DMS 273 (cell line): ENCODE results near the gene RNF166.

Source experiments
- DNase-seq: peaks from one replicate; lab custom pipeline; 2025; ENCODE audit not compliant: unreplicated experiment; lab: John Stamatoyannopoulos, UW

RNF166 gene

GRCh38 chr16:88711750-88712340, 5.6 kb upstream of the RNF166 start:
- no peak for DNase-seq

GRCh38 chr16:88710556-88710955, 4.3 kb upstream of the RNF166 start:
- DNase-seq: no peak

GRCh38 chr16:88706965-88707826, 988 bp upstream of the RNF166 start:
- DNase-seq: peak; percentile 59

- peak; percentile 49 for DNase-seq
These were observed 393 bp downstream of the RNF166 start for GRCh38 chr16:88705801-88706228.

DNA sequence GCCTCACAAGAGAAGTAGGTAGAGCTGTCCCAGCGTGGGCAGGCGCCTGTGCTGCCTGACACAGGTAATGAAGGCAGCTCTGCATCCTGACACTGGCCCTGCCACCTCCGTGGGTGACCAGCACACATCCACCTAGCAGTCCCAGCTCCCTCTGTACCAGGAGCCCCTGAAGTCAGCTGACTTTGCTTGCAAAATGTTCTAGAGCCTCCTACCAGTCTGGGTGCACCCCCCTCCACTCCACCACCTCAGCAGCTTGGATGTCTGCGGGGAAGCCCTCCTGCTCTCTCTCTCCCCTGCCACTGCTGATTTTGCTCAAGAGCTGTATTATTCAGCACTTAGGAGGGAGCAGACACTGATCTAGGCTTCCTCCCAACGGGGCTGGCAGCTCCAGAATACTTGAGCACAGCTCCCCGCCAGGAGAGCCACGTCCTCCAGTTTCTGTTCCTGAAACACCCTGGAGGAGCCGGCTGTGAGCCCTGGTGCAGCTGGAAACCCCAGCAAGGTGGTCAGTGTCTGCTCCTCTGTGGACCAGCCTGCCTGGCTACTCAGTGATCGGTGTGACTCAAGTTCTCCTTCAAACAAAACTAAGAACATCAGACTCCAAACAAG, 1.0 kb downstream of the RNF166 start:
- peak; percentile 49 for DNase-seq

DNA sequence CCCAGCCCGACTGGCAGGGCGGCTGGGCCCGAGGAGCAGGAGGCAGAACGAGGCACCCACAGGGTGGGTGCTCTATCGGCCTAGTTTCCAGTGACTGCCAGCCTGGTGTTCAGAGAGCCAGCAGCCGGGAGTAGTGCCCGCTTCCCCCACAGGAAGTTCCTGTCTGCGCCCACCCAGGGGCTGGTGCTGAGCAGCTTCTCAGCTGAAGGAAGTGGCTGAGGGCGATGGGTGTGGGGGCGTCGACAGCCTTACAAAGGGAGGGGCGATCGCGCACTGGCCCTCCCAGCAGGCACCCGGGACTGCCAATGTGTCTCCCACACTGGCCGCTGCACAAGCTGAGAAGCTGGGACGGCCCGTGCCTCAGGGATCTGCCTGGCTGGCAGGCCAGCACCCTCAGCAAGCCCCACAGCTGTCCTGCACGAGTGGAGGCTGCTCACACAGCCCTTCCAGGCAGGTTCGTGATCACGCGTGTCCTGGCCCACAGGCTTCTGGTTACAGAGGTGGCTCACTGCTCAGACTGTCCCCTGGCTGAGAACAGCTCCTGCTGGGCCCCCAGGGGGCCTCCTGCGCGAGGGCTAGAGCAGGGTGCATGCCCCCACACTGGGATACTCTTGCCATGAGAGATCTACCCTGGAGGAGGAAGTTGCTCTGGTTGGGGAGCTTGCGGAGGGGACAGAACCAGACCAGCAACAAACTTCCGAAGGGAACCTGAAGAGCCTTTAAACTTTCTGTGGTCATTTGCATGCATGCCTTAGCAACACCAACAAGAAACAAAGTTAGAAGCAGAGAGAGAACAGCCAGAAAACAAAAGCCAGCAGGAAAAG, 2.5 kb downstream of the RNF166 start:
- DNase-seq: no peak

- DNase-seq: no peak
These were observed 3.6 kb downstream of the RNF166 start for GRCh38 chr16:88702371-88703210.

GRCh38 chr16:88701581-88702370, 4.4 kb downstream of the RNF166 start:
- DNase-seq: no peak

GRCh38 chr16:88700636-88701482, 5.3 kb downstream of the RNF166 start:
- no peak for DNase-seq

DNA sequence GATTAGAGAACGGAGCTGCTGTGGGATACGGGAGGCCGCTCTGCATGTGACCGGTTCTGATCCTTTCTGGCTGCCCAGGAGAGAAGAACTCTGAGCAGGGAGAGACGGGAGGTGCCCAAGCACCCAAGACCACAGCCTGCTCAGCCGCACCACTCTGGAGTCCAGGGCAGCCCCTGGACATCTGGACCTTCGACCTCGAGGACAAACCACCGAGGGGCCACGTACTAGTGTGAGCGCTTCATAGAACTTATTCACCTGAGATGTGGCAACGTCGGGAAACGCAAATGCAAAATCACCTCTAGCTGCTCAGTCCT, 5.9 kb downstream of the RNF166 start:
- no peak for DNase-seq

- no peak for DNase-seq
These were observed 7.0 kb downstream of the RNF166 start for GRCh38 chr16:88699180-88699579.

- DNase-seq: no peak
These were observed 7.6 kb downstream of the RNF166 start for GRCh38 chr16:88698646-88699045.

DNA sequence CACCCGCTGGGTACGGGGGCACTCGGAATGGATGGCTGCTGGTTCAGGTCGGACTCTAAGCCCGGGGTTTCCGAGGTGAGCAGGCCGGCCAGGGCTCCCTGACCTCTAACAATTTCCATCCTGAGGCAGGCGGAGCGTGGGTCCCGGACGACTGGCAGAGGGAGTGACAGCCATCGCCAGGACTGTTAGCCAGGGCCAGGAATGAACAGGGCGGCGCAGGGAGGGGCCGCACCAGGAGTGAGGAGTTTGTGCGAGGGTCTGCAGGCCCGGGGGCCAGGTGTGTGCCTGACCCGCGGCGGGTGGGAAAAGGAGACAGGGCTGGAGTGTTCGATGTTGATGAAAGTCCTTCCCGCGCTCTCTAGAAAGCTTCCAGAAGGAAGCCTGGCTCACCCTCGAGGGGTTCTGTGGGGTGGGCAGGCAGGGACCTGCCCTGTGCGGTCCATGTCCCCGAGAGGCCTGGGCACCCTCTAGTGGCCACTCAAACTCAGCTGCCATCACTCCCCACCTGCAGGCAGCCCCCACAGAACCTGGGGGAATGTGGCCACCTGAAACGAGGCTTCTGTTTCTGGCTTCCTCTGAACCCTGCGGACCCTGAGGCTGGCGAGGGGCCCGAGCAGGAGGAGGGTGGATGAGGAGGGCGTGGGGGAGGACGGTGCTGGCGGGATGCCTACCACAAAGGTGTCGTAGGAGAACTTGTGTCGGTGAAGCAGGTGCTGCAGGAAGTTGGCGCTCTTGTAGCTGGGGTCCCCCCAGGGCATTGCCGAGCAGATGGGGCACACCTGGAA, 8.2 kb downstream of the RNF166 start:
- DNase-seq: no peak

DNA sequence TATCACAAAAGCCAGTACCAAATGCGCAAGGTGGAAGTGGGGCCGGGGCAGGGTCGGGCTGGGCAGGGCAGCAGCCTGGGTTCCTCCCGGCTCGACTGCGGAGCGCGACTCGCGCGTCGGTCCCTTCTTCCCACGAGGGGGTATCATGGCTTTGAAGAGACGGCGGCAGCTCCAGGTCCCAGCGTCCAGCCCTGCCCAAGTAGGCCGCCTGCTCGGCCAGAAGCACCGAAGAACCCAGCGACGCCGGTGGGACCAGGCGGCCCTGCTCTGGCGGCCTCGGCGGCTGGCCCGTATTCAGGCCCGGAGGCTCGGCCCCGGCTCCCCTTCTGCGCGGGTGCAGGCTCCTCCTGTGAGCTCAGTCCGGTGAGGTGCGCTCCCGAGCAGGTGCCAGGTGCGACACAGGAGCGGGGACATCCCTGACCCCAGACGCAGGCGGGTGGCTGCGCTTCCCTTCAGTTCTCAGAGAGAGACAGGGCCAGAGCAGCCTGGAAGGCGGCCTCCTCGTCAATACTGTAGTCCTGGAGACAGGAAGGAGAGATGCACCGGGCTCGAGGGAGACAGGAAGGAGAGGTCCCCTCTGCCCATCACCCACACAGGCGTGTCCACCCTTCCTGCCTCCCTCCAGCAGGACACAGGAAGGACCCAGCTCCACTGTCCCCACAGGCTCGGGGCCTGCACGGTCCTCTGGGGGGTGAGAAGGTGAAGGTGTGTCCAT, 8.9 kb downstream of the RNF166 start:
- DNase-seq: no peak

DNA sequence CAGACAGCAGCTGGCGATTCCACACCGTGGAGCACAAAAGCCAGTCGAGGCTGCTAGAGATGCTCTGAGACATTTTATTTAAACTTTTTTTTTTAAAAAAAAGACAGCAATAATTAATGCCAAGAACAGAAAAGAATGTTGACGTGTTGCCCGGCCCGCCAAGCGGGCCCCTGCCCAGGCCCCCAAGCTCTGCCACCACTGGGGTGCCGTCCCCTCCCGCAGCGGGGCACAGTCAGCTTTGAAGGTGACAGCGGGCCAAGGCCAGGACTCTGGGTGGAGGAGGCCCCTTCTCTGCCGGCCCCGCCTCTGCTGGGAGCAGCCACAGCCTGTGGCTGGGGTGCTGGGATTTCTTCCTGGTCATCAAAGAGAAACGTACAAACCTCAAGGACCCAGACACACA, 9.8 kb downstream of the RNF166 start:
- DNase-seq: no peak

GRCh38 chr16:88695753-88696152, 10.5 kb downstream of the RNF166 start:
- DNase-seq: no peak

- no peak for DNase-seq
These were observed 11.0 kb downstream of the RNF166 start for GRCh38 chr16:88695218-88695617.
